HG03095 (cell line): ENCODE measurements around the gene ARSD.
"Not testable (repeated sequence)": the region's sequence is repeated elsewhere in the genome, so short reads cannot be mapped to it uniquely, and the experiment has no call there.

Experiments used
- ATAC-seq: cut with Tn5 transposase; IDR thresholded peaks from one replicate; pipeline ENCODE4 v1.9.1; 2021; ENCODE audit warnings: moderate library complexity; ENCODE audit not compliant: unreplicated experiment

Gene ARSD, protein sequence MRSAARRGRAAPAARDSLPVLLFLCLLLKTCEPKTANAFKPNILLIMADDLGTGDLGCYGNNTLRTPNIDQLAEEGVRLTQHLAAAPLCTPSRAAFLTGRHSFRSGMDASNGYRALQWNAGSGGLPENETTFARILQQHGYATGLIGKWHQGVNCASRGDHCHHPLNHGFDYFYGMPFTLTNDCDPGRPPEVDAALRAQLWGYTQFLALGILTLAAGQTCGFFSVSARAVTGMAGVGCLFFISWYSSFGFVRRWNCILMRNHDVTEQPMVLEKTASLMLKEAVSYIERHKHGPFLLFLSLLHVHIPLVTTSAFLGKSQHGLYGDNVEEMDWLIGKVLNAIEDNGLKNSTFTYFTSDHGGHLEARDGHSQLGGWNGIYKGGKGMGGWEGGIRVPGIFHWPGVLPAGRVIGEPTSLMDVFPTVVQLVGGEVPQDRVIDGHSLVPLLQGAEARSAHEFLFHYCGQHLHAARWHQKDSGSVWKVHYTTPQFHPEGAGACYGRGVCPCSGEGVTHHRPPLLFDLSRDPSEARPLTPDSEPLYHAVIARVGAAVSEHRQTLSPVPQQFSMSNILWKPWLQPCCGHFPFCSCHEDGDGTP

DNA sequence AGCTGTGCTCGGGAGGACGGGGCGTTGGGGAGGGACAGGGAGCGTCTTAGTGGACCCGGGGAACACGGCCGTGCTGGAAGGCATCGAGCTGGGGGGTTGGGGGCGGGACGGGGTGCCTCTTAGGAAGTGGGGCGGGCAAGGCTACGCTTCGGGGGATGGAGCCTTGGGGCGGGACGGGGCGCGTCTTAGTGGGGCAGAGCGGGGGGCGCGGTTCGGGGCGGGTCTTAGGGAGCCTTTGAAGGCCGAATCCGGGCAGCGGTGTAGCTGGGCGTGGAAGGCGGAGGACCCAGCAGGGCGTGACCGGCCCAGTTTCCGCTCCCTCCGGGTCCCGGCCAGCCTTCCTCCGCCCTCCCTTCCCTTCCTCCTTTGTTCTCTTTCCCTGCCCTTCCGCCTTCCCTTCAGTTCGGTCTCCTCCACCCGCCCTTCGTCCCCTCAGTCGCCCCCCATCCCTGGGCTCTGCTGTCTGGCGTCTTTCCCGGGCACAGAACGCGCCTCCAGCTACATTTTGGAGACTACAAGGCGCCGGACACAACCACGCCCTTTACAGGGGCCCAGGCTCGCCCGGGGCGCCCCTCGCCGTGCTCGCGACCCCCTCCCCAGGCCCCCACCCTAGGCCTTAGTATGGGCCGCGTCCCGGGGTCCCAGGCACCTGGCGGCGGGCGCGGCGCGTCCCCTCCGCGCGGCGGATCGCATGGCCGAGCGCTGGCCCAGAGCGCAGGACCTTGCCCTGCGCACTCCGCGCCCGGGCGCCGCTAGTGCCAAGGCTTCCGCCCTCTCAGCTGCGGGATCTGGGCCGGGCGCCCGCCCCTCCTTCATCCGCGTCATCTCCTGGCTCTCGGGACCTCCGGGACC, at the start of gene ARSD:
TSS of gene ARSD (minus strand) at position 757 of the 852 bp plus-strand sequence. CDS start at position 693, 64 bp downstream.
- ATAC-seq, result peak; percentile 74

DNA sequence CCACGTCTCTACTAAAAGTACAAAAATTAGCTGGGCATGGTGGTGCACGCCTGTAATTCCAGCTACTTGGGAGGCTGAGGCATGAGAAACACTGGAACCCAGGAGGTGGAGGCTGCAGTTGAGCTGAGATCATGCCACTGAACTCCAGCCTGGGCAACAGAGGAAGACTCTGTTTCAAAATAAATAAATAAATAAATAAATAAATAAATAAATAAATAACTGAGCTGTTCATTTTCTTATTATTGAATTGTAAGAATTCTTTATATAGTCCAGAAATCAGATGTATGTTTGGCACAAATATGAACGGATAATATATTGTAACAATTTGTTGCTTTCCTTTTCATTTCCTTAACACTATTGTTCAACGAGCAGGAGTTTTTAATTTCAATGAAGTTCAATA, 49.5 kb upstream of the ARSD start:
- ATAC-seq, result not testable (repeated sequence)

DNA sequence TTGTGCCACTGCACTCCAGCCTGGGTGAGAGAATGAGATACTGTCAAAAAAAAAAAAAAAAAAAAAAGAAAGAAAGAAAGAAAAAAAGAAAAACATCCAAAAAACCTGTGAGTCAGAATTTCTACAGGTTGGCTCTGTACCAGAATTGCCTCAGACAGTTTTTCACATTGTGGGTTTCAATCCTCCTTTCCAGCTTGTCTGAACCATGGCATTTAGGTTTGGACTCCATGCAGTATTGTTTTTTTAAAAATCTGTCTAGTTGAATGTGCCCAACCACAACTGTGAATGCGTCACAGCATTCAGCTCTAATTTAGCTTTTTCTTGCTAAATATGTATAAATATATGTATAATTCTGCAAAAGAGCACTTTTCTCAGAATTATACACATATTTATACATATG, 45.8 kb upstream of the ARSD start:
- no peak for ATAC-seq

DNA sequence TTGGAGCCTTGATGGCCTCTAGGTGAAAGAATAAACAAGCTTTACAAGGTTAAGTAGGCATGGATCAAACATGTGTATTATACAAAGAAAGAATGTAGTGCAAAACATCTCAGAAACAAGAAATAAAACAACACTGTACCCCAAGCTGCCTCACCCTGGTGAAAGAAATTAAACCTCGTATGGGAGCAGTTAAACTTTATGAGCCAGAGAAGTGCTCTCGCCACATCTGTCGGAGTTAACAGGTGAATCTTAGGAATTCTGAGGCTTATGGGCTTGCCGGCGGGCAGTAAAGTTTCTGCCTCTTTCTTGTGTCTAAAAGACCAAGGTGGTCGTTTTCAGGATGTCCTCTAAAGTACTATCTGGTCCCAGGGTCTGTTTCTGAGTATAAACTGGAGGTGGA, 43.3 kb upstream of the ARSD start:
- ATAC-seq, result no peak

DNA sequence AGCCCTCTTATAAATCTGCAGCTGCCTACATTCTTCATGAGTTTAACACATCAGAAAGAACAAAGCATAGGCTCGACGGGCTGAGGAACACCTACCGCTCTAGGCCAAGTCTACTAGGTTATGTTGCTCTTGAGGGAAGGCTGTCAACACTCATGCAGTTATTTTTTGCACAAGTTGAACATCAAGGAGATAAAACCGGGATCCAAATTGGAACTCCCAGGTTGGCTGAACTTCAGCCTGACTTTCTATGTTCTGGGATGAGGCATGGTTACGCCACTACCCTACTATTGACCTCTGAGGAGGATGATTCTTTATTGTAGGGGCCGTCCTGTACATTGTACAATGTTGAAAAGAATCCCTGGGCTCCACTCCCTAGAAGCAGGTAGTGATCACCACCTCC, 39.9 kb upstream of the ARSD start:
- ATAC-seq, result no peak

DNA sequence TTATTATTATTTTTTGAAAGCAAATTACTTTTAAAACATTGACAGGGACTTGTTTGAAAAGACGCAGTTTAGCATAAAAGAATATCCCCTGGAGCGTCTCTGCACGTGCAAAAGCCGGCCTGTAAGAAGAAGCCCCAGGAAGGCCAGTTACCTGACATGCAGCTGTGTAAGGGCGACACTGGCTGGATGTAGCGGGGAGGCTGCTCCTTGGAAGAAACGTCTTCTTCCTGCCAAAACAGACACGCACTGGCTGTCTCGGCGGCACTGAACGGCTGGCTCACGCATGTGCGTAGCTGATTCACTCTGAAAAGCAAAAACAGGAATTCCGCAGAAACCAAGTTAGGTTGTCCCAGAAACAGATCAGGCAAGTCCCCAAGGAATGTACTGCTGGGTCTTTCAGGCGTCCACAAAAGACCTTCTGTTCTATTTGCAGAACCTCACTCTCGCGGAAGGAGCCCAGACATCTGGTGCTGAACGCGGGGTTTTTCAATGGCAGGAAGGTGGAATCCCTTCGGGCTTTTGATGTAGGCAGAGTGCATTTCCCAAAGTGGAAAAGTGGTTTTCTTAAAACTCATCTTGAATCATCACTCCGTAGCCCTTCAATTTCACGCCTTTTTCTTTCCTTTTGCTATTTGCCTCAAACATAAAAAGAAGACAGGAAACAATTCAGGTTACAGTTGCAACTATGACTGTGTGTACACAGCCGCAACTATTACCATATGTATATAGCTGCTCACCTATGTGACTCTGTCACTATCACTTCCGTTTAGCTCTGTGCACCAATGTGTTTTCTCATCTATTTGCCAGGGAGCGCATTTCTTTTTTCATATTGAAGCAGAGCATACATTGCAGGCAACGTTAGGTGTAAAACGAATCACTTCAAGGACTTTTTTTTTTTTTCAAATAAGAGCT, 39.1 kb upstream of the ARSD start:
- ATAC-seq, result no peak

DNA sequence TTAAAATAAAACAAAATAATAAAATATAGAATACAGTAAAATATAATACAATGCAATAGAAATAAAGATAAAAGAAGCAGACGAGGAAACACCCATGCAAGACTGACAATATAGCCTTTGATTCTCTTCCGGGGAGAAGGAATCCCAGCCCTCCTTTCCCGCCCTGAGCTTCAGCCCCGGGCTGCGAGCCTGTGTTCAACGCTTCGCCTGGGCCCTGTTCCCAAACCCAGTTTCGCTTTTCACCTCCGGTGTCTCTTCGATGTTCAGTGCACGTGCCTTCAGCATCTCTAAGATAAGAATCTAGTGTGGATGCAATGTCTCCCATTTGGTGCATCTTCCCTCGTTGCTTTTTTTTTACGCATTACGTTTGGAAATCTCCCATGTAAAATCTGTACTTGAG, 38.4 kb upstream of the ARSD start:
- ATAC-seq, result no peak

DNA sequence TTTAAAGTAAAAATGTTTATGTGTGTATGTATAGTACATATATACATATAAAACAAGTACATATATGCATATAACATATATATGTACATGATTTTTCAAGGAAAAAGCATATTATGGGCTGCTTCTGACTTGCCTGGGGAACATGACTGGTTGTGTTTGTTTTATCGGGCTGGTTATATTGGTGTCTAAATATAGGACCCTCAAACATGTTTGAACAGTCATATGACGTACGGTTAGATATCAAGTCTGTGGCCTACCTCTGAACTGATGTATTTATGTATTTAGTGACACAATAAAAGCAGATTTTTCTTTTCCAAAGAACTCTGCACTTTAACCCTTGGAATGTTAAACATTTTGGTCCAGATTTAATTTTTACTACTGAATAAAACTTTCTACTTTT, 37.9 kb upstream of the ARSD start:
- no peak for ATAC-seq

DNA sequence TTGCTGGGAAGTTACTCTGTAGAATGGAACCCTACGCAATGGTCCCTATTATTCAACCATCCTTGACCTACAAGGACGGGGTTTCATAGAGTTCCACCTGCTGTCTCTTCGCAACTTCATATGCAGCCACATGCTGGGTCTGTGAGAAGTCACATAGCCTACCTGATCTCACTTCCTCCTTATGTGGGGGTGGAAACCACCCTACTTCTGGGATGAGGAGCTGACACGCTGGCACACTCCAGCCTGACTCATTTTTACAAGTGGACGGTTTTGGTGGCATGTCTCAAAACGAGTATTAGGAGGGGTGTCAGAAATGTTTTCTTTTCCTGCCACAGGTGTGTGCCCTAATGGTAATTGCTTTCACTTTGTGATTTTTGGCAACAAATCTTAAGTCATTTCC, 36.8 kb upstream of the ARSD start:
- ATAC-seq, result no peak

DNA sequence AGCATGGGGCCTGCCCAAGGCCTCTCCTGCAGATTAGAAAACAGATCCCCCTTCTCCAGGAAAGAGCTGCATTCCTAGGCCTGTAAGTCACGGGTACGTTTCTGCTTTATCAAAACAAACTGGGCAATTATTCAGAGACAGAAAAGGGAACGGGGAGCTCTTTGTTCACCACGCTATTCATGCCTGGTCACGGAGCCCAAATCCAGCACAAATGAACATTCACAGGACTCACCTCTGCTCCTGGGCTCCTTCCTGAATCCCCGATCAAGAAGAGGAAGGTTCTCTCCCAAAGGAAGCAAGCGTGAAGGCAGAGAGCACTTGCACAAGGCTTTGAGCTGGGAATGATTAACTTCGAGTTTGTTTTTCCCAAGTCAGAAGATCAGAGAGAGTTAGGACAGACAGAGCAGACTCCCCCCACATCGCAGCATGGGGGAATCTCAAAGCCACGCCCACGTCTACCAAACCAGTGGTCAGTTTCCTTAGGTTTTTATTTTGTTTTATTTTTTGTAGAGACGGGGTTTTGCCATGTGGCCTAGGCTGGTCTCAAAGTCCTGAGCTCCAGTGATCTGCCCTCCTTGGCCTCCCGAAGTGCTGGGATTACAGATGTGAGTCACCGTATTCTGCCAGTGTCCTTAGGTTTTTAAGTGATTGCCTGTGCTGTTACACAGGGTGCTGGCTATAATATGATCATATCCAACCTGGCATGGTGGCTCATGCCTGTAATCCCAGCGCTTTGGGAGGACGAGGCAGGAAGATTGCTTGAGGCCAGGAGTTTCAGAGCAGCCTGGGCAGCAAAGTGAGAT, 35.1 kb upstream of the ARSD start:
- not testable (repeated sequence) for ATAC-seq

DNA sequence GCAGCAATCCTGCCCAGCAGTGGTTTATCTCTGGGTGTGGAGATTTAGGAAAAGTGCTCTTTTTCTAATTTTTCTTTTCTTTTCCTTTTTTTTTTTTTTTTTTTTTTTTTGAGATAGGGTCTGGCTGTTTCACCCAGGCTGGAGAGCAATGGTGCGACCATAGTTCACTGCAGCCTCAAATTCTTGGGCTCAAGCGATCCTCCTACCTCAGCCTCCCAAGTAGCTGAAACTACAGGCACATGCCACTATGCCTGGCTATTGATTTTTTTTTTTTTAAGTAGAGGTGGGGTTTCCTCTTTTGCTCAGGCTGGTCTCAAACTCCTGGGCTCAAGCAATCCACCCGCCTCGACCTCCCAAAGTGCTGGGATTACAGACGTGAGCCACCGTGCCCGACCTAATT, 34.3 kb upstream of the ARSD start:
- ATAC-seq, result not testable (repeated sequence)

DNA sequence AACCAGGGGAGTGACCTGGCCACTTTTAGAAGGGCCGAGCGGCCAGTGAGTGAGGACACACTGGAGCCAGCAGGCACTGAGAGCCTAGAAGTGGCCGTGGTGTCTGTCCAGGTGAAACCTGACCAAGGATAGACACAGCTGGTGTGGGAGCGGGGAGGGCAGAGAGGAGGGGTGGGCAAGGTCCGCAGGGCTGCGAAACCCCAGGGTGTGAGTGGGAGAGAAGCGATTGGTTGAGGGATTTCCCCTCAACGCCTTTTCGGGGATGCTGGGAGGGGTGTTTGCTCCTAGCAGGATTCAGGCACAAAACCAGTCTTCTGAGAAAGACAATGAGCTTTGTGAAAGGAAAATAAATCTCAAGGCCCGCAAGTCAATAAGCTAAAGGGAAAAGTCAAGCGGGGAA, 33.2 kb upstream of the ARSD start:
- ATAC-seq, result no peak

DNA sequence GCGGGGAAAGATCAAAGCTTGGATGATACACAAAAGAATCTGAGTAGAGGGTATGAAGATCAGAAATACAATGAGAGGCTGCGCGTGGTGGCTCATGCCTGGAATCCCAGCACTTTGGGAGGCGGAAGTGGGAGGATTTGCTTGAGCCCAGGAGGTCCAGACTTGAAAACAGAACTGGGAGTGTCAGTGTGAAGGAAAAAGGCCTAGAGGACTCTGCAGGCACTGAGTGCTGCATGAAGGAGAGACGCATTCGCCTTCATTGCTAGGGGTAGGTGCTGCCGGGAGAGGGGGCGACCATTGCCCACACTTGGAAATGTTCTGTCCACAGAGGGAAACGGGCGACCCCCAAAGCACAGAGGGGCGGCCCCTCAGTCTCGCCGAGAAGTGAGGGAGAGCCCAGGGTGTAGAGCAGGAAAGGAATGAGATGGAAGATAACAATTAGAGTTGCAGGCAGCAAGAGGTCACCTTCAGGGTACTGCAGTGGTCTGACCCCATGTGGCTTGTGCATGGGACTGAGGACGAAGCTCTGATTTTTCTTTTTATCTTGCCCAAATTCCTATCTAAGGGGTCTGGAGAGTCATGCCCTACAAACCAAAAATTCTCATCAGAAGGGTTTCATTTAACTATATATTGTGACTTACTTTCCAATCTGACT, 31.8 kb upstream of the ARSD start:
- no peak for ATAC-seq

DNA sequence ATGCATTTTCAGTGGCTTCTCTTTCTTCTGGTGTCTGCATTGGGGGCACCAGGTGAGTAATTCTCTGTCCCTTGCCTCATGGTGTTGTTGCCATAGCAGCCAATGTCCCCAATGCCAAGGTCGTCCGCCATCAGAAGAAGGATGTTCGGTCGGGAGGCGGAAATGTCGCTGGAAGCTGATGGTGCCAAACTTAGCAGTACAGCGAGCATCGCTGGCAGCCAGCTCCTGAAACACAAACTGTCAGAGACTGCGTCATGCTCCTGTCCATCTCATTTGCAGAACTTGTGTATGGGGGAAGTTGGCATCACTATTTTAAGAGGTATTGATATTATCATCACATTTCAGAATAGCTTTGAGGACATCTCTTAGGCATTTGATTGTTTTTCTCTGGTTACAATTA, 29.1 kb upstream of the ARSD start:
- ATAC-seq, result no peak

DNA sequence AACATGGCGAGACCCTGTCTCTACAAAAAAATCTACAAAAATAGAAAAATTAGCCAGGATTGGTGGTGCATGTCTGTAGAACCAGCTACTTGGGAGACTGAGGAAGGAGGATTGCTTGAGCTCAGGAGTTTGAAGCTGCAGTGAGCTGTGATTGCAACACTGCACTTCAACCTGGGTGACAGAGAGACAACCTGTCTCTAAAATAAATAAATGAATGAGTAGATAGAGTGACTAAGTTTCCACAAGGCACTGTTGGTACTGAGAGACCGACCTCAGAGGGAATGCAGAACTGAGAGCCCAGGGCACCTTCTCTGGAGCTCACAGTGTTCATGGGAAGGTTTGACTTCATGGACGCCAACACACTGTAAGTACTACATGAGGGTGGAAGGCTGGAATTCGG, 26.7 kb upstream of the ARSD start:
- ATAC-seq, result no peak

DNA sequence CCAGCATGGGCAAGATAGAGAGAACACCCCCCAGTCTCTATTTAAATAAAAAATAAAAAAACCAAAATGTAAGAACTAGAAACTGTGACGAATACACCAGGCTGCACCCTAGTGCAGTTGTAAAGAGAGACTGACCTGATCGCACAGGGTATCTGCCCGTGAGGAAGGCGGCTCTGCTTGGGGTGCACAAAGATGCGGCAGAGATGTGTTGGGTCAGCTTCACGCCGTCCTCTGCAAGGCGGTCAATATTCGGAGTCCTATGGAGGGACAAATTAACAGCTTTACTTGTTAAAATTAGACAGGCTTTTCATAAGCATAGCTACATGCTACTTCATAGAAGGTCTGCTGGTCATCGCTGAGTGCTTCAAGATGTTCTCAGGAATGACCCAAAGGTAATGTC, 26.1 kb upstream of the ARSD start:
- no peak for ATAC-seq

DNA sequence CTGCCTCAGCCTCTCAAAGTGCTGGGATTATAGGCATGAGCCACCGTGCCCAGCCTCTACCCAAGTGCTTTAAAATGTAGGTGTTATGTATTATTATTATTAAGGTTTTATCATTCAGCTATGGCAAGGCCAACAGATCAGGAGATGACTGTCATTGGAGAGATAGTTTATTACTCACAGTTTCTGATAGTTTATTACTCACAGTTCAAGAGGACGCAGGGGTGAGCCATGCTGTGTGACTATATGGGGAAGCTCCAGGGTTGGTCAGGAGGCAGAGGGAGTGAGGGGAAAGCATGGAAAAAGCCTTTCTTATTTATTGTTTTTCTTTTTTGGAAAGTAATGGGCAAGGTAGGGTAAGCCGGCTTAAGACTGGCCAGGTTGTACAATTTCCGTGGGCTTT, 25.4 kb upstream of the ARSD start:
- ATAC-seq, result no peak

DNA sequence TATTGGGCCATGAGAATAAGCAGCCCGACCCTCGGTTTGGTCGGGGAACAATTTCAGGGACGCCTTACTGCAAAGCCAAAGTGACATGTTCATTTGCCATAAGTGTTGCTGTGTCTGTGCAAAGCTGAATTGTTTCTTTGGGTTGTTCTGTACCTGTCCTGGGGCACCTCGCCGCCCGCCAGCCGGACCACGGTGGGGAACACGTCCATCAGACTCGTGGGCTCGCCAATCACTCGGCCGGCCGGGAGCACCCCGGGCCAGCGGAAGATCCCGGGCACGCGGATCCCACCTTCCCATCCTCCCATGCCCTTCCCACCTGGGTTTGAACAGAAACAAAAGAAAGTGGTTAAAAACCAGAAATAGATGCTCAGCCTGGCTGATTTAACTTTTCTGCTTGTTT, 8.8 kb upstream of the ARSD start:
- ATAC-seq, result not testable (repeated sequence)
